WTC11 (cell line): ENCODE results near the gene SSH2. TPM values are rescaled to one million over a fixed set of nuclear protein-coding genes. Genes with fewer than 3 reads are reported as not detected.
A peak's percentile ranks its signal among the peaks of the same experiment; 100 is the strongest.

Experiments used
- ARID4B ChIP-seq: sonication (generic); formaldehyde crosslinking; IDR thresholded peaks from 2 replicates; pipeline ENCODE4 v1.8.0; 2023; ENCODE audit warnings: missing genetic modification reagents, mild to moderate bottlenecking, borderline replicate concordance
- CBFB ChIP-seq: sonication (generic); formaldehyde crosslinking; IDR thresholded peaks from 2 replicates; pipeline ENCODE4 v1.8.1; 2022; ENCODE audit warnings: mild to moderate bottlenecking, low read depth, missing genetic modification reagents
- CTCF ChIP-seq: fragments of 200-600 bp; IDR thresholded peaks from 2 replicates; pipeline ENCODE4 v1.8.0; 2022; ENCODE audit warnings: antibody characterized with exemption
- FOXP4 ChIP-seq: sonication (generic); formaldehyde crosslinking; IDR thresholded peaks from 2 replicates; pipeline ENCODE4 v1.8.0; 2022; ENCODE audit warnings: mild to moderate bottlenecking, missing genetic modification reagents
- JAZF1 ChIP-seq: fragments of 250-450 bp; sonication (Bioruptor Pico); IDR thresholded peaks from 2 replicates; pipeline ENCODE4 v1.9.0; 2021; ENCODE audit warnings: moderate library complexity, mild to moderate bottlenecking, inconsistent platforms
- OVOL2 ChIP-seq: fragments of 250-450 bp; sonication (Bioruptor Pico); IDR thresholded peaks from 2 replicates; pipeline ENCODE4 v1.9.0; 2021; ENCODE audit warnings: mild to moderate bottlenecking, borderline replicate concordance
- RORB ChIP-seq: fragments of 250-450 bp; sonication (Bioruptor Pico); IDR thresholded peaks from 2 replicates; pipeline ENCODE4 v1.9.0; 2021; ENCODE audit warnings: mild to moderate bottlenecking
- TEAD1 ChIP-seq: sonication (generic); formaldehyde crosslinking; IDR thresholded peaks from 2 replicates; pipeline ENCODE4 v1.8.0; 2022; ENCODE audit warnings: mild to moderate bottlenecking, missing genetic modification reagents
- TP53 ChIP-seq: sonication (generic); formaldehyde crosslinking; IDR thresholded peaks from 2 replicates; pipeline ENCODE4 v1.8.1; 2023; ENCODE audit warnings: mild to moderate bottlenecking, missing genetic modification reagents
- ZBTB21 ChIP-seq: sonication (generic); formaldehyde crosslinking; IDR thresholded peaks from 2 replicates; pipeline ENCODE4 v1.8.1; 2023; ENCODE audit warnings: mild to moderate bottlenecking, missing genetic modification reagents, borderline replicate concordance
- ZBTB43 ChIP-seq: sonication (generic); formaldehyde crosslinking; IDR thresholded peaks from 2 replicates; pipeline ENCODE4 v1.8.1; 2023; ENCODE audit warnings: mild to moderate bottlenecking, missing genetic modification reagents
- ZNF219 ChIP-seq: sonication (generic); formaldehyde crosslinking; IDR thresholded peaks from 2 replicates; pipeline ENCODE4 v1.8.0; 2023; ENCODE audit warnings: missing genetic modification reagents, mild to moderate bottlenecking, borderline replicate concordance
- ZNF281 ChIP-seq: sonication (generic); formaldehyde crosslinking; IDR thresholded peaks from 2 replicates; pipeline ENCODE4 v1.8.0; 2023; ENCODE audit warnings: mild to moderate bottlenecking, missing genetic modification reagents
- ZNF423 ChIP-seq: fragments of 250-450 bp; sonication (Bioruptor Pico); IDR thresholded peaks from 2 replicates; pipeline ENCODE4 v2.1.2; 2022; ENCODE audit warnings: mild to moderate bottlenecking, moderate library complexity
- ZNF532 ChIP-seq: fragments of 250-450 bp; sonication (Bioruptor Pico); IDR thresholded peaks from 2 replicates; pipeline ENCODE4 v1.9.0; 2021; ENCODE audit warnings: mild to moderate bottlenecking, borderline replicate concordance
- ZSCAN18 ChIP-seq: fragments of 250-450 bp; sonication (Bioruptor Pico); IDR thresholded peaks from 2 replicates; pipeline ENCODE4 v2.1.2; 2022; ENCODE audit warnings: mild to moderate bottlenecking, moderate library complexity
- total RNA-seq: library from RNA; stranded (reverse); gene quantifications from 3 replicates; pipeline ENCODE4 v1.2.3, GENCODE V29; 2021

Gene SSH2
- total RNA-seq, 1 experiment from 2014 or later = 14.3 TPM

- TF ChIP-seq FOXP4 (CRISPR knock-in tag) (peak; percentile 98), CTCF (peak; percentile 85), ZNF281 (CRISPR knock-in tag) (peak; percentile 86), ARID4B (CRISPR knock-in tag) (peak; percentile 92), TP53 (peak; percentile 97), ZNF423 (CRISPR knock-in tag) (no peak), ZNF219 (no peak), TEAD1 (CRISPR knock-in tag) (peak; percentile 89), ZSCAN18 (CRISPR knock-in tag) (no peak), ZNF532 (CRISPR knock-in tag) (no peak), ZBTB43 (peak; percentile 92), JAZF1 (CRISPR knock-in tag) (no peak), ZBTB21 (CRISPR knock-in tag) (peak; percentile 95), RORB (no peak), OVOL2 (CRISPR knock-in tag) (no peak), CBFB (CRISPR knock-in tag) (peak; percentile 88)
These were observed 316.6 kb downstream of the SSH2 start (continued) for GRCh38 chr17:29613352-29613837.
